ENCODE measurements around the gene BCAP31.
"Not testable (repeated sequence)": the region's sequence is repeated elsewhere in the genome, so short reads cannot be mapped to it uniquely, and the experiment has no call there.

The BCAP31 gene

DNA sequence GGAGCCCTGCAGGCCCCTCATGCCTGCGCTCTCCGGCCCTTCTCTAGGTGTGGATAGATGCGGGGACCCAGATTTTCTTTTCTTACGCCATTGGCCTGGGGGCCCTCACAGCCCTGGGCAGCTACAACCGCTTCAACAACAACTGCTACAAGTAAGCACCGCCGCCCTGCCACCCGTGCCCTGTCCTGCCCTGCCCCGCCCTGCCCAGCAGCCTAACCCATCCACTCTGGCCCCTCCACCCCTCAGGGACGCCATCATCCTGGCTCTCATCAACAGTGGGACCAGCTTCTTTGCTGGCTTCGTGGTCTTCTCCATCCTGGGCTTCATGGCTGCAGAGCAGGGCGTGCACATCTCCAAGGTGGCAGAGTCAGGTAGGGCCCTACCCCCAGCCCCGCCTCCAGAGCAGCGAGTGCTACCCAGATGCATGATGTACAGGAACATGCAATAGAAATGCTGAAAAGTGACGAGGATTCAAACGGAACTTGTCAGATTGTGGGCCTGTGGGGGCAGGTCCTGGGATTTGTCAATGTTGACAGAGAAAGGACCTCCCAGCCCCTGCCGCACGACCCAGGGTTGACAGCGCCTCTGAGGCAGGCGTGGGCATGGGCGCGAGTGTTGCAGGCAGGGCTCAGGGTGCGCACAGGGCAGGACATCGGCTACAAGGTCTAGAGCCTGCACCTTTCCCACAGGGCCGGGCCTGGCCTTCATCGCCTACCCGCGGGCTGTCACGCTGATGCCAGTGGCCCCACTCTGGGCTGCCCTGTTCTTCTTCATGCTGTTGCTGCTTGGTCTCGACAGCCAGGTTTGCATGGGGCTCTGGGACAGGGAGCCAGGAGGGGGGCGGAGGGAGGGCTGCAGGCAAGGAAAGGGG is 30.7 kb downstream of the BCAP31 start:
- FAIRE-seq (no peak), DNase-seq (ENCODE audit: insufficient read length) (no peak)
- no peak for TF ChIP-seq TAF1 (IDR thresholded peaks at IDR 0.05; ENCODE audit: borderline replicate concordance, low read depth, low read length)
- TF ChIP-seq POLR2AphosphoS5 (IDR thresholded peaks at IDR 0.05; ENCODE audit: low read depth, low read length): no peak
- TF ChIP-seq POLR2A (IDR thresholded peaks at IDR 0.05; ENCODE audit: low read depth, low read length): no peak

DNA sequence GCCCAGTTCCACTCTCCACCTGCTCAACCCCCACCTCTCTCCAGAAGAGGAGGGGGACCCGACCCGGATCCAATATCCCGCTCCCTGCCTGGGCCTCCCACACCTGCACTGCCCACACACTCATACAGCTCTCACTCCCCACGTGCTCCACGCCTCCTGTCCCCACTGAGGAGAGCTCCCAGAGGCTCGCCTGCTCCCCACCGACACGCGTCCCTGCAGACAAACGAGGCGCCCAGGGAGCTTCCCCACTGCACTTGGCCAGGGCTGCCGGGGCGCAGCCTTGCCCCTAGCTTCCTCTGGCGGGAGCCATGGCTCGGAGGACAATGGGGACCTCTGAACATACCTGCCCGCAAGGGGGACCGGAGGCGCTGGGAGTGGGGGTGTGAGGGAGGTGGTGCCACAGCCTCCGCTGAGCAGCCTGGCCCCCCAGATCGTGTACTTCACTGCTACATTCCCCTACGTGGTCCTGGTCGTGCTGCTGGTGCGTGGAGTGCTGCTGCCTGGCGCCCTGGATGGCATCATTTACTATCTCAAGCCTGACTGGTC is 31.5 kb downstream of the BCAP31 start:
- no peak for TF ChIP-seq TAF1 (IDR thresholded peaks at IDR 0.05; ENCODE audit: borderline replicate concordance, low read depth, low read length)
- TF ChIP-seq POLR2A (IDR thresholded peaks at IDR 0.05; ENCODE audit: low read depth, low read length): no peak
- no peak for TF ChIP-seq POLR2AphosphoS5 (IDR thresholded peaks at IDR 0.05; ENCODE audit: low read depth, low read length)
- FAIRE-seq (no peak), DNase-seq (ENCODE audit: insufficient read length) (no peak)

DNA sequence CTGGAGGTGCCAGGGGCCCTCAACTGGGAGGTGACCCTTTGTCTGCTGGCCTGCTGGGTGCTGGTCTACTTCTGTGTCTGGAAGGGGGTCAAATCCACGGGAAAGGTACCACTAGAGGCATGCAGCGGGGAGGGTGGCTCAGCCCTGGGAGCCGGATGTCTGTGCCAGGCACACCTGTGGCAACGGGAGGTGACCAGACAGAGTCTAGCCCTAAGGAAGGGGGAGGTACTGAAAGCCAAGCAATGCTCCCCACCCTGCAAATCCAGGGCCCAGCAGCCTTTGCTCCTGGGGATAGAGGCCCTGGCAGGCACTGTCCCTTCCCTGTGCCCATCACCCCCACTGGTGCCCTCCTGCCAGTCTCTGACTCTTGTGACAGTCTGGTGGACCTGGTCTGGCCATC is 32.2 kb downstream of the BCAP31 start:
- no peak for DNase-seq (ENCODE audit: insufficient read length)
- TF ChIP-seq POLR2A (IDR thresholded peaks at IDR 0.05; ENCODE audit: low read depth, low read length) (no peak), POLR2AphosphoS5 (IDR thresholded peaks at IDR 0.05; ENCODE audit: low read depth, low read length) (no peak), TAF1 (IDR thresholded peaks at IDR 0.05; ENCODE audit: borderline replicate concordance, low read depth, low read length) (no peak)
- no peak for FAIRE-seq

DNA sequence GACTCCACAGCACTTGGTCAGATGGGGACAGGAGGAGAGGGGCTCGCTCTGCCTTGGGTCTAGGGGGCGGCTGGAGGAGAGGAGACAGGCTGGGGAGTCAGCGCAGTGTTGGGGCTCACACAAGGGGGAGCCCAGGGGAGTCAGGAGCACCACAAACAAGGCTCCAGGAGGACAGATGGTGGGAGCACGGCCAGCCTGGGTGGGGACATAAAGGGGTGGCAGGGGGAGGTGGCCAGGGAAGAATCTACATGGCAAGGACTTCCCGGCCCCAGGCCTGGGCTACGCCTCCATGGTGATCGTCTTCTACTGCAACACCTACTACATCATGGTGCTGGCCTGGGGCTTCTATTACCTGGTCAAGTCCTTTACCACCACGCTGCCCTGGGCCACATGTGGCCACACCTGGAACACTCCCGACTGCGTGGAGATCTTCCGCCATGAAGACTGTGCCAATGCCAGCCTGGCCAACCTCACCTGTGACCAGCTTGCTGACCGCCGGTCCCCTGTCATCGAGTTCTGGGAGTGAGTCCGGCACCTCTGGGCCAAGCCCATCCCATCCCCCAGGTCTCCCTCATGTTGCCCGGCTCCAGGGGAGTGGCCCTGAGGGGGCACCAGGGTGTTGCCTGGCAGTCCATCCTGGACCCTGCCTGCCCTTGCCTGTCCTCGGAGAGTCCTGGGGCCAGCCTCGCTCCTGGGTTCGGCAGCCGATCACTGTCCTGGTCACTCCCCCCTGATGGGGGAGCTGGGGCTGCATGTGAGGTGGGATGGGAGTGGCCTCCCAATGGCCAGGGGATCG is 33.0 kb downstream of the BCAP31 start:
- FAIRE-seq; DNase-seq (ENCODE audit: insufficient read length): not testable (repeated sequence)

DNA sequence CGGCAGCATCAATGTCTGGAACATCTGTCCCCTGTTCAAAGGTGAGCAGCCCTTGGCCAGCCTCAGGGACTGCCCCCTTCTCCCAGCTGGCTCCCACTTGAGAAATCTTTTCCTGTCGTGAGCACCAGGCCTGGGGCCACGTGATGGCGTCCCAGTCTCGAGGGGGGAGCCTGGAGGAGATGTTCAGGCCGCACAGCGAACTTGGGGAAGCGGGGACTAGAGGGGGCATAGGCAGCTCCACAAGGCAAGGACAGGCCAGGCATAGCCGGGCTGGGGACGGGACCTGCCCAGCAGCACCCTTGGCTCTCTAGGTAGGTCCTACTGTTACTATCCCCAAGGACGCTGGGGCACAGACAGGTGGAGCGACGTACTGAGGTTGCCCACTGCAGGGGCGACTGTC is 33.7 kb downstream of the BCAP31 start:
- TF ChIP-seq POLR2A (IDR thresholded peaks at IDR 0.05; ENCODE audit: low read depth, low read length) (no peak), POLR2AphosphoS5 (IDR thresholded peaks at IDR 0.05; ENCODE audit: low read depth, low read length) (no peak), TAF1 (IDR thresholded peaks at IDR 0.05; ENCODE audit: borderline replicate concordance, low read depth, low read length) (no peak)
- no peak for DNase-seq (ENCODE audit: insufficient read length)
- no peak for FAIRE-seq

DNA sequence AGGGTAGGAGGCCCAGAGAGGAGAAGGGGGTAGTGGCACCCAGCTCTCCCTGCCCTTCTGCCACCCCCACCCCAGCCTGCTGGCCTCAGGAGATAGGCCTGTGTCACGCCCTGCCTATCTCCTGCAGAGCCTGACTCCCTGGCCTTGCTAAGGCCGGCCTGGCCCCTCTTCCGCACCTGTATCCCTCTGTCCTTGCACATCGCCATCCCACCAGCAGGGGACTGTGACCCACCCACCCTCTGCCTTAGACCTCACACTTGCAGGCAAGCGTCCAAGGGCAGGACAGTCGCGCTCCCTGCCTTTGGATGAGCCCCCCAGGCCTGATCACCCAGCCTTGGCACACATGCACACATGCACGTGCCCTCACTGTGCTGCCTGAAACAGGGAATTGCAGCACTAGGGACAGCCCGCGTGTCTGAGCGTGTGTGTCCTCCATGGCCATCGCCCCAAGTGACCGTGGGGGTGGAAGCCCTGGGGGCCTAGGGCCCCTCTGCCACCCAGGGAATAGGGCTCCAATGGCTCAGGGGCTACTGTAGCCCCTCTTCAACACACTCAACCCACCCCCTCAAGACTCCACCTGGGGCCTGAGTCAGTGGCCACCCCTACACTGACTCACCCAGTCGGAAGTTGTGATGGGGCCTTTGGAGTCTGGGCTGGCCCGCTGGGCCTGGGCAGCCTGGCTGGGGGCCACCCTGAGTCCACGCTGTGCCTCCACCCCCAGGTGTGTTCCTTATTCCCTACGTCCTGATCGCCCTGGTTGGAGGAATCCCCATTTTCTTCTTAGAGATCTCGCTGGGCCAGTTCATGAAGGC is 34.3 kb downstream of the BCAP31 start:
- FAIRE-seq (no peak), DNase-seq (ENCODE audit: insufficient read length) (no peak)
- TF ChIP-seq TAF1 (IDR thresholded peaks at IDR 0.05; ENCODE audit: borderline replicate concordance, low read depth, low read length): no peak
- TF ChIP-seq POLR2A (IDR thresholded peaks at IDR 0.05; ENCODE audit: low read depth, low read length): no peak
- TF ChIP-seq POLR2AphosphoS5 (IDR thresholded peaks at IDR 0.05; ENCODE audit: low read depth, low read length): no peak

DNA sequence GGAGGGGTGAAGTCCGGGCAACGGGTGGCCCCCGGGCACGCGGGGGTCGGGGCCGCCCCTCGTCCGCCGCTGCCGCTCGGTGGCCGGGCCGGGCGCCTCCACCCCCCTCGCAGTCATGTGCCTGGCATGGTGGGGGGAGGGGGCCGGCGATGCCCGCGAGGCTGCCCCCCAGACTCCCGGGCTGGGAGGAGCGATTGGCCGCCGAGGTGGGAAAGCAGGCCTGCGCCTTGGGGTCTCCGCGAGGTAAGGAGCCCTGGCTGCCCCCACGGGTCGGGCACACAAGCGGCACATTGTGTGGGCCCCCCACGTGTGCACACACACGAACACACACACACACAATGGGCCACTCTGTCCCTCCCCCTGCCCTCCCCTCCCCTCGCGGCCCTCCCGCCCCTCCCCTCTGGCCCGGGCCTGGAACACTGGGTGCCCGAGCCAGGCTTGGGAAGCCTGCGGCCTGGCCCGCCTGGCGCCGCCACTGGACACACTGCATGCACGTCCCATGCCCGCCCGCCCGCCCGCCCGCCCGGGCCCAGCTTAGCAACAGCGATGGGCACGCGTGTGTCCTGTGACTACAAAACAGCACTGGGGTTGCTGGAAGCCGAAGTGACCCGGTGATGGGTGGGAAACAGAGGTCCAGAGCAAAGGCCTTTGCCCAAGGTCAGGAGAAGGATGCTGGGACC is 35.1 kb downstream of the BCAP31 start:
- DNase-seq (ENCODE audit: insufficient read length): no peak
- FAIRE-seq: no peak
- no peak for TF ChIP-seq TAF1 (IDR thresholded peaks at IDR 0.05; ENCODE audit: borderline replicate concordance, low read depth, low read length)
- TF ChIP-seq POLR2A (IDR thresholded peaks at IDR 0.05; ENCODE audit: low read depth, low read length): no peak
- TF ChIP-seq POLR2AphosphoS5 (IDR thresholded peaks at IDR 0.05; ENCODE audit: low read depth, low read length): no peak

DNA sequence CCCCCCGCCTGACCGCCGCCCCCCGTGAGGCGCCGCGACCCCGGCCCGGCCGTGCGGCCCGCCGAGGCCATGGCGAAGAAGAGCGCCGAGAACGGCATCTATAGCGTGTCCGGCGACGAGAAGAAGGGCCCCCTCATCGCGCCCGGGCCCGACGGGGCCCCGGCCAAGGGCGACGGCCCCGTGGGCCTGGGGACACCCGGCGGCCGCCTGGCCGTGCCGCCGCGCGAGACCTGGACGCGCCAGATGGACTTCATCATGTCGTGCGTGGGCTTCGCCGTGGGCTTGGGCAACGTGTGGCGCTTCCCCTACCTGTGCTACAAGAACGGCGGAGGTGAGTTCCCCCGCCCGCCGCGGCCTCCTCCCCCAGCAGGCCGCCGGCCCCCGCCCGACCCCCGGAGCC is 35.7 kb downstream of the BCAP31 start:
- DNase-seq (ENCODE audit: insufficient read length) (no peak), FAIRE-seq (no peak)
- TF ChIP-seq POLR2A (IDR thresholded peaks at IDR 0.05; ENCODE audit: low read depth, low read length): no peak

DNA sequence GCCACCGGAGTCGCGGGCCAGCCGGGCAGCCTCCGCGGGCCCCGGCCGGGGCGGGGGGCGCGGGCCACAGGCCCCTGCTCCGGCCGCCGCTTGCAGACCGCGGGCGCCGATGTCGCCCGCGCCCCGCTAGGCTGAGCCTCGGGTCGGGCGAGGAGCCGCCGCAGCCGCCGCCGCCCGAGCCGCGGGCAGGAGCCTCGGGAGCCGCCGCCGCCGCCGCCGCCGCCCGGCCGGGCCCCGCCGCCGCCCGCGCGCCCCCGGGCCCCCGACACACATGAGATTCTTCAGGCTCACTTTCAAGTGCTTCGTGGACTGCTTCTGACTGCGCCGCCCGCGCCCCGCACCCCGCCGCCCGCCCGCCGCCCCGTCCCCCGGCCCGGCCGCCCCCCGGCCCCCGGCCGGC is 36.1 kb downstream of the BCAP31 start:
- DNase-seq (ENCODE audit: insufficient read length) (no peak), FAIRE-seq (no peak)
- TF ChIP-seq POLR2AphosphoS5 (IDR thresholded peaks at IDR 0.05; ENCODE audit: low read depth, low read length): no peak
- no peak for TF ChIP-seq TAF1 (IDR thresholded peaks at IDR 0.05; ENCODE audit: borderline replicate concordance, low read depth, low read length)
- TF ChIP-seq POLR2A (IDR thresholded peaks at IDR 0.05; ENCODE audit: low read depth, low read length): no peak

DNA sequence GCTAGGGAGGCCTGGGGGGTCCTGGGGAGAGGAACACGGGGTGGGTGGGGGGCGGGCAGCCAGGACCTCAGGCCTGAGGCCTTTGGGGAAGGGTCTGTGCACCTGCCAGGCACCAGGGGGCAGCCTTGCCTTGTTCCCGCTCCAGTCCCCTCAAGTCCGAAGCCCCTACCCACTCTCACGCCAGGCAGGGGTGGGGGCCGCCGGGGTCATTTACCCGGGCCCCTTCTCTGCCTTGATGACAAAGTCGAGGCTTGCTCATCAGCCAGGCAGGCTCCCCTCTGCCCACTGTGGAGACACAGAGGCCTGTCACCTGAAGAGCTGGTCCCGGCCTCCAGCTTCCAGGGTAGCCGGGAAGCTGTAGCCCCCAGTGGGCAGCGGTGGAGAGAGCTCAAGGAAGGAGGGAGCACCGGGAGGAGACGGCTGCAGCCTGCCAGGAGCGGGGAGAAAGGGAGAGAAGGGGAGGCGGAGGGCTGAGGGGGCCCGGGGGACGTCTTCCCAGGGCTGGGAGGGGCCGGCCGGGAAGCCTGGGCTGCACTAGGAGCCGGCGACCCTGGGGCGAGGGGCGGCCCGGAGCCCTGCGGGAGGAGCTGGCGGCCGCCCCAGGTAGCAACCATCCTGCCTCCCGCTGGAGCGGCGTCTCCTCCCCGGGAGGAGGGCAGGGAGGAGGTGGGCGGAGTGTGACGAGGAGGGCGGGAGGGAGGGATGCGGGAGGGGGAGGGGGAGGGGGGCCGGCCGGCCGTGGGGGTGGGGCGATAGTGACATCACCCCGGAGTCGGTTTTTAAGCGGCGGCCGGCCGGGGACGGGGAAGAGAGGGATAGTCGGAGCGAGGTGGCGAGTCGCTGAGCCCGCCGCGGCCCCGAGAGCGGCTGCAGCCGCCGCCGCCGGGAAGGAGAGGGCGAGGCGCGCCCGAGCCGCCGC is 36.8 kb downstream of the BCAP31 start, which contains the start of gene SLC6A8:
Gene SLC6A8 (plus strand): TSS at position 806 of the 919 bp plus-strand sequence. CDS start 649 bp downstream, outside the sequence.
- TF ChIP-seq TAF1 (IDR thresholded peaks at IDR 0.05; ENCODE audit: borderline replicate concordance, low read depth, low read length) (no peak), POLR2A (IDR thresholded peaks at IDR 0.05; ENCODE audit: low read depth, low read length) (no peak), POLR2AphosphoS5 (IDR thresholded peaks at IDR 0.05; ENCODE audit: low read depth, low read length) (no peak)
- no peak for FAIRE-seq
- no peak for DNase-seq (ENCODE audit: insufficient read length)
